Measurements from ENCODE around the gene AKR7A3.
"Not testable (repeated sequence)": the region's sequence is repeated elsewhere in the genome, so short reads cannot be mapped to it uniquely, and the experiment has no call there.

Gene AKR7A3

DNA sequence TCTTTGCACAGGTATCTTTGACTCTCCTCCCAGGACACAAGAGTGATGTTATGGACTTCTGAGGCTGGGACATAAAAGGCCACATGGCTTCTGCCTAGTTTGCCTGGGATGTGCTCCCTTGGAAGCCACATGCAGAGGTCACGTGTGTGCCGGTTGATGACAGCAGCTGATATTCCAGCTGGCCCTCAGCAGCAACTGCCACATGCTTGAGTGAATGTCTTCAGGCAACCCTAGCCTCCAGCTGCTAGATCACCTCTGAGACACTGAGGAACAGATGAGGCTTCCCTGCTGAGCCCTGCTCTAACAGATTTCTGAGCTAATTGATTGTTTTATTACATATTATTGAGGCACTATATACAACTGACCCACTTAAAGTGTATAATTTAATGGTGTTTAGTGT, 11.6 kb upstream of the AKR7A3 start:
- H3K9me3 ChIP-seq, result no peaks in the 10 kb centered on the region
- peaks cover 16% of the 10 kb centered on the region for H3K36me3 ChIP-seq
- H3K27ac ChIP-seq, result no peak overlapping the region
- H3K4me1 ChIP-seq (ENCODE audit: control insufficient read depth in 1 of 2, insufficient read depth in 1 of 2, low read depth in 1 of 2, low read length in 1 of 2), result no peaks in the 10 kb centered on the region
- no peak overlapping the region for H3K4me3 ChIP-seq (ENCODE audit: low read depth in 1 of 2, low read length in 1 of 2)
- H3K27me3 ChIP-seq, result no peaks in the 10 kb centered on the region
- TF ChIP-seq, protein P1, sequence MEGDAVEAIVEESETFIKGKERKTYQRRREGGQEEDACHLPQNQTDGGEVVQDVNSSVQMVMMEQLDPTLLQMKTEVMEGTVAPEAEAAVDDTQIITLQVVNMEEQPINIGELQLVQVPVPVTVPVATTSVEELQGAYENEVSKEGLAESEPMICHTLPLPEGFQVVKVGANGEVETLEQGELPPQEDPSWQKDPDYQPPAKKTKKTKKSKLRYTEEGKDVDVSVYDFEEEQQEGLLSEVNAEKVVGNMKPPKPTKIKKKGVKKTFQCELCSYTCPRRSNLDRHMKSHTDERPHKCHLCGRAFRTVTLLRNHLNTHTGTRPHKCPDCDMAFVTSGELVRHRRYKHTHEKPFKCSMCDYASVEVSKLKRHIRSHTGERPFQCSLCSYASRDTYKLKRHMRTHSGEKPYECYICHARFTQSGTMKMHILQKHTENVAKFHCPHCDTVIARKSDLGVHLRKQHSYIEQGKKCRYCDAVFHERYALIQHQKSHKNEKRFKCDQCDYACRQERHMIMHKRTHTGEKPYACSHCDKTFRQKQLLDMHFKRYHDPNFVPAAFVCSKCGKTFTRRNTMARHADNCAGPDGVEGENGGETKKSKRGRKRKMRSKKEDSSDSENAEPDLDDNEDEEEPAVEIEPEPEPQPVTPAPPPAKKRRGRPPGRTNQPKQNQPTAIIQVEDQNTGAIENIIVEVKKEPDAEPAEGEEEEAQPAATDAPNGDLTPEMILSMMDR (IDR thresholded peaks at IDR 0.05), result no peak

DNA sequence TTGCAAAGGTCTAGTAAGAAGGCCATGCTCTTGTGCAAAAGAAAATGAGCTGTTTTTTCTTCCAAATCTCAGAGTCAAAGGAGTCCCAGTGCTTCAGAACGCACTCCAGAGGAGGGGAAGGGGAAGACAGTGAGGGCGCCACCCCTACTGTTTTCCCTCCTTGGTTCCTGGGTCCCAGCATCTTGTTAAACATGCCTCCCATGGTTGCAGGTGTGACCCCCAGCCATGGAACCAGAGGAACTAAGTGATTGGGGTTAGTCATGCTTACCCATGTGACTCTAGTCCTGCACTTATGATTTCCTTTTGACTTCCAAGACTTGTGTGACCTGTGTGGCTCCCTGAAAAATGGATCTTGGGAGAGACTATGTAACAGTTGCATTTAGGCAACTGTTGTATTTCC, 6.1 kb upstream of the AKR7A3 start:
- peaks cover 8% of the 10 kb centered on the region for H3K27me3 ChIP-seq
- H3K27ac ChIP-seq, result no peak overlapping the region
- no peaks in the 10 kb centered on the region for H3K4me1 ChIP-seq (ENCODE audit: control insufficient read depth in 1 of 2, insufficient read depth in 1 of 2, low read depth in 1 of 2, low read length in 1 of 2)
- TF ChIP-seq, protein P1 (IDR thresholded peaks at IDR 0.05), result no peak
- H3K4me3 ChIP-seq (ENCODE audit: low read depth in 1 of 2, low read length in 1 of 2), result no peak overlapping the region
- H3K36me3 ChIP-seq, result no peaks in the 10 kb centered on the region
- peaks cover 7% of the 10 kb centered on the region for H3K9me3 ChIP-seq

DNA sequence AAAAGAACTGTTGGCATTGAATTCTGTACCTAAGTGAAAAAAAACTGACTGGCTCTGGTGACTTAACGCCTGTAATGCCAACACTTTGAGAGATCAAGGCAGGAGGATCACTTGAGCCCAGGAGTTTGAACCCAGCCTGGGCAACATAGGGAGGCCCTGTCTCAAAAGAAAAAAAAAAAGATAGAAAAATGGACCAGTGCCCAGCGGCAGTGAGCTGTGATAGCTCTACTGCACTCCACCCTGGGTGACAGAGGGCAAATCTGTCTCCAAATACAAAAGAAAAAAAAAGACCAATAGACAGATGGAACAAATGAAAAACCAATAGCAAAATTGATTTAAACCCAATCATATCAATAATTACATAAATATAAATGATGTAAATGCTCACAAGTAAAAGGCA, 674 bp upstream of the AKR7A3 start:
- Histone ChIP-seq H3K27ac (no peak overlapping the region), H3K4me3 (ENCODE audit: low read depth in 1 of 2, low read length in 1 of 2) (no peak overlapping the region), H3K36me3 (no peaks in the 10 kb centered on the region), H3K27me3 (peaks cover 33% of the 10 kb centered on the region), H3K9me3 (peaks cover under 1% of the 10 kb centered on the region), H3K4me1 (ENCODE audit: control insufficient read depth in 1 of 2, insufficient read depth in 1 of 2, low read depth in 1 of 2, low read length in 1 of 2) (peaks cover 3 to 5% of the 10 kb centered on the region in 2 experiments)
- TF ChIP-seq, protein P1 (IDR thresholded peaks at IDR 0.05), result no peak

DNA sequence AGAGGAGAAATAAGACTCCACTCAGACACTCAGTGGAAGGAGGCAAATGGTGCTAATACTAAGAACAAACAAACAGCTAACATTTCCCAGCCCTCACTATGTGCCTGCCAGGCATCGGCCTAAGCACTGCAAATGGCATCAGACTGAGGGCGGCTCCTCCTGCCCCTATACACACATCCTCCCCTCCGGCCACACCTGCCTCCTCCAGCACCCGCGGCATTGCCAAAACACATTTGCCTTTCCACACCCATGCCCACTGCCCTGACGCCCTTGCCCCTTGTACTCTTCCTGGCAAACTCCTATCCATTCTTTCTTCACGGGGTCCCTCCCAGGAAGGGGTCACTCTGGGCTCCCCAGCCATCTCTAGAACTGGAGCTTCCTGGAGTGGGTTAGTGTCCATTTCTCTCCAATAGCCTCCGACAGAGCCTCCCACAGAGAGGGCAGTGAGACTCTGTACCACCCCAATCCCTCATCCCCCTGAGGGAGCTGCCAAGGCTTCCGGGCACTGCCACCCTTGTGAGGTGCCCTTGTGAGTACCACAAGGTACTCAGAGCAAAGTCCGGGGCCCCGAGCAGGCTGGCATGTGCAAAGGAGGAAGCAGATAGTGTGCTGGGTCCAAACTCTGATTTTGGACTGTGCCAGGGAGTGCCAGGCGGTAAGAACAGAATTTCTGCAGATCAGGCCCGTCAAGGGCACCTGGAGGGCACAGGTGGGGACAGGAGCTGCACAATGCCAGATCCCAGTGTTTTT, 959 bp downstream of the AKR7A3 start:
- H3K27ac ChIP-seq, result no peak overlapping the region
- no peaks in the 10 kb centered on the region for H3K36me3 ChIP-seq
- peaks cover 33% of the 10 kb centered on the region for H3K27me3 ChIP-seq
- no peak overlapping the region for H3K4me3 ChIP-seq (ENCODE audit: low read depth in 1 of 2, low read length in 1 of 2)
- H3K9me3 ChIP-seq, result no peaks in the 10 kb centered on the region
- TF ChIP-seq, protein P1 (IDR thresholded peaks at IDR 0.05), result no peak
- H3K4me1 ChIP-seq (ENCODE audit: control insufficient read depth in 1 of 2, insufficient read depth in 1 of 2, low read depth in 1 of 2, low read length in 1 of 2), result peaks cover 3 to 5% of the 10 kb centered on the region in 2 experiments

DNA sequence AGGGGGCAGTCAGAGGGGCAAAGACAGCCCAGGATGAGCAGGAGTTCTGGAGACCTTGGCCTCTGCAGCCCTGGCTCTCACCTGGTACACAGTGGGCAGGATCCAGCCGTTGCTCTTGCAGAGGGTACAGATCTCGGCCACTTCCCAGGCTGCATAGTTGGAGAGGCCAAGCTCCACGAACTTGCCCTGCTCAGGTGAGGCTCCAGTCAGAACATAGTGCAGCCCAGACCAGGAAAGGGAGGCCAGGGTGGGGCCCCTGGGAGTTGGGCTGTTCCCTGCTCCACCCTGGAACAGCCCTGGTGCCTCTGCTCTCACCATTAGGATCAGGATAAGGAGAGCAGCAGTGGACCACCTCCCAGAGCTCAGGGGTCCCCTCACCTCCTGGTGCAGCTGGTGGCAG, 2.8 kb downstream of the AKR7A3 start:
- H3K9me3 ChIP-seq; H3K4me3 ChIP-seq (ENCODE audit: low read depth in 1 of 2, low read length in 1 of 2); H3K4me1 ChIP-seq (ENCODE audit: control insufficient read depth in 1 of 2, insufficient read depth in 1 of 2, low read depth in 1 of 2, low read length in 1 of 2); H3K36me3 ChIP-seq; H3K27ac ChIP-seq: not testable (repeated sequence)
- H3K27me3 ChIP-seq, result peaks cover 33% of the 10 kb centered on the region

DNA sequence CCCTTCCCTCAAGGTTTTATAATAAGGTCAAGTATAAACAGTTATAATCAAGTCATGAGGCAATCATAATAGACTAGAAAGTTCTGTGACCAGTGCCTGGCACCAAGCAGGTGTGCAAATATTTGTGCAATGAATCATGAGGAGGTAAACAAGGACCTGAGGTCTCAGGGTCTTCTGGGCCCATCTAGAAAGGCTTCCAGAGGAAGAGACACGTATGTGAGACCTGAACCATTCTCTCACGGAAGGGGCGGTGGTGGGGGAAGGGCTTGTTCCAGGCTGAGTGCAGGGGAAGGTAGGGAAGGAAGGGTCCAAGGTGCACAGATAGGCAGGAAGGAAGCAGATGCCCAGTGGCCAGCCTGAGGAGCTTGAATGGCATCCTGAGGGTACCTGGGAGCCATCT, 3.2 kb downstream of the AKR7A3 start:
- peaks cover 32% of the 10 kb centered on the region for H3K27me3 ChIP-seq
- not testable (repeated sequence) for H3K4me3 ChIP-seq (ENCODE audit: low read depth in 1 of 2, low read length in 1 of 2); H3K4me1 ChIP-seq (ENCODE audit: control insufficient read depth in 1 of 2, insufficient read depth in 1 of 2, low read depth in 1 of 2, low read length in 1 of 2); H3K36me3 ChIP-seq; H3K27ac ChIP-seq; H3K9me3 ChIP-seq
